DND-41 (cell line): Measurements from ENCODE around the gene PSMB1.

ENCODE experiments used
- ATAC-seq: fragments of 200-7000 bp; cut with Tn5 transposase; 3 replicates; pipeline ENCODE4 v1.9.1; 2021; ENCODE audit warnings: low read depth; ENCODE audit not compliant: insufficient read depth
- DNase-seq: peaks from one replicate; pipeline ENCODE4 v3.0.0-alpha.2; 2020
- H2AFZ ChIP-seq: 2 replicates; pipeline ENCODE4 v1.6.0; 2012; ENCODE audit warnings: low read depth, low read length
- H3K27ac ChIP-seq: 2 replicates; pipeline ENCODE4 v1.5.1; 2012; ENCODE audit warnings: low read length, inconsistent platforms
- H3K27me3 ChIP-seq: fragments of 200-600 bp; sonication (generic); 2 replicates; pipeline ENCODE4 v1.6.0; 2012; ENCODE audit warnings: low read length, mild to moderate bottlenecking, inconsistent platforms; ENCODE audit not compliant: insufficient read depth, poor library complexity
- H3K36me3 ChIP-seq: 2 replicates; pipeline ENCODE4 v1.5.1; 2012; ENCODE audit warnings: low read length, inconsistent platforms; ENCODE audit not compliant: insufficient read depth
- H3K4me1 ChIP-seq: 2 replicates; pipeline ENCODE4 v1.5.1; 2012; ENCODE audit warnings: mild to moderate bottlenecking, low read length; ENCODE audit not compliant: insufficient read depth
- H3K4me2 ChIP-seq: 2 replicates; pipeline ENCODE4 v1.6.0; 2012; ENCODE audit warnings: mild to moderate bottlenecking, moderate library complexity, low read length, inconsistent platforms; ENCODE audit not compliant: insufficient read depth
- H3K4me3 ChIP-seq, 2 experiments: fragments of 200-600 bp in 1 of 2; shearing (Covaris generic) in 1 of 2; 2 replicates each; pipeline ENCODE4 v1.5.1; 2012 to 2016; ENCODE audit warnings: inconsistent platforms in 2 of 2, low read length in 2 of 2, mild to moderate bottlenecking in 2 of 2, low read depth in 1 of 2, moderate library complexity in 1 of 2
- H3K79me2 ChIP-seq: 2 replicates; pipeline ENCODE4 v1.6.0; 2012; ENCODE audit warnings: low read length, inconsistent platforms; ENCODE audit not compliant: insufficient read depth
- H3K9ac ChIP-seq: 2 replicates; pipeline ENCODE4 v1.6.0; 2012; ENCODE audit warnings: low read depth, mild to moderate bottlenecking, inconsistent platforms, low read length, moderate library complexity
- H3K9me3 ChIP-seq: 2 replicates; pipeline ENCODE4 v1.5.1; 2012; ENCODE audit warnings: low read length, moderate library complexity, mild to moderate bottlenecking, inconsistent platforms; ENCODE audit not compliant: insufficient read depth, severe bottlenecking
- H4K20me1 ChIP-seq: 2 replicates; pipeline ENCODE4 v1.6.0; 2012; ENCODE audit warnings: low read length; ENCODE audit not compliant: insufficient read depth
- CTCF ChIP-seq: IDR thresholded peaks from 2 replicates; pipeline ENCODE4 v1.5.1; 2012; ENCODE audit warnings: borderline replicate concordance, low read length, moderate library complexity, mild to moderate bottlenecking; ENCODE audit not compliant: poor library complexity, severe bottlenecking; ENCODE audit errors: extremely low read depth
- EZH2 ChIP-seq: IDR thresholded peaks from 3 replicates; pipeline ENCODE4 v1.6.1; 2012; ENCODE audit warnings: borderline replicate concordance, low read depth, mild to moderate bottlenecking, moderate library complexity, low read length, inconsistent platforms; ENCODE audit not compliant: severe bottlenecking

The PSMB1 gene

DNA sequence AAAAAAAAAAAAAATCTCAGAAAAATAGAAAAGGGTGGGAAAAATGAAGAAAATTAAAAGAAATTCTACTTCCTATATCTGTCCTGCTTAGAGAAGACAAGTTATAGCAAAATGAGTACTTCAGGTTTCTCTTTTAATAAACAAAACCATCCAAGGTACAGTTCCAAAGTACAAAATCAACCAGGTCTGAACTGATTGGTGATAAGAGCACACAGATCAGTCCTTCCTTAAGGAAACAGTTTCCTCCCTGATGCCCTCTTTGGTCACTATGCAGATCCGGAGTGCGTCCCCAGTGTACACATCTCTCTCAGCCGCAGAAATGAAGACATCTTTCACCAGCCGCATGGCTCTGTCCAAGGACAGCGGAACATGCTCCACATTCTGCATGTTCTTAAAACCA lies 18.1 kb downstream of the PSMB1 start:
- no peaks in the 10 kb centered on the region for H3K4me1 ChIP-seq
- H3K36me3 ChIP-seq, result peaks cover 69% of the 10 kb centered on the region
- no peak overlapping the region for H3K27ac ChIP-seq
- H2AFZ ChIP-seq, result no peak overlapping the region
- DNase-seq (no peak), ATAC-seq (no peak)
- H3K27me3 ChIP-seq, result no peaks in the 10 kb centered on the region
- no peak overlapping the region for H3K4me3 ChIP-seq
- H3K9me3 ChIP-seq, result no peaks in the 10 kb centered on the region
- peaks cover 37% of the 10 kb centered on the region for H4K20me1 ChIP-seq
- peaks cover 13% of the 10 kb centered on the region for H3K79me2 ChIP-seq
- no peak overlapping the region for H3K4me2 ChIP-seq
- H3K9ac ChIP-seq, result no peak overlapping the region
- no peak for TF ChIP-seq CTCF
- no peak for TF ChIP-seq EZH2

DNA sequence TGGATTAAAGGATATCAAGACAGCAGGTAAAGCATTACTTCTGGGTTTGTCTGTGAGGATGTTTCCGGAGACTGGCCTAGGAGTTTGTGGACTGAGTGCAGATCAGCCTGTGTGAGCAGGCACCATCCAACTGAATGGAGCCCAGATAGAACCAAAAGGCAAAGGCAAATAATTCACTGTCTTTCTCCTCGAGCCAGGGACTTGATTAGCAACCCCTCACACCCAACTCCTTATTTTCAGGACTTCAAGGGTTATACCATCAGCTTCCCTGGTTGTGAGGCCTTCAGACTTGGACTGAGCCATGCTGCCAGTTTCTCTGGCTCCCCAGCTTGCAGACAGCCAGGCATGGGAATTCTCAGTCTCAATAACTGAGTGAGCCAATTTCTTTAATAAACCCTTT lies 19.3 kb downstream of the PSMB1 start:
- no peak overlapping the region for H3K9ac ChIP-seq
- peaks cover 2% of the 10 kb centered on the region for H3K79me2 ChIP-seq
- TF ChIP-seq EZH2, result no peak
- no peak for TF ChIP-seq CTCF
- H3K27ac ChIP-seq, result no peak overlapping the region
- no peak for DNase-seq
- H4K20me1 ChIP-seq, result peaks cover 36% of the 10 kb centered on the region
- H3K36me3 ChIP-seq, result peaks cover 56% of the 10 kb centered on the region
- no peak for ATAC-seq
- H3K27me3 ChIP-seq, result no peaks in the 10 kb centered on the region
- H3K4me2 ChIP-seq, result no peak overlapping the region
- H3K9me3 ChIP-seq, result no peaks in the 10 kb centered on the region
- no peaks in the 10 kb centered on the region for H3K4me1 ChIP-seq
- H3K4me3 ChIP-seq, result no peak overlapping the region
- H2AFZ ChIP-seq, result no peak overlapping the region

DNA sequence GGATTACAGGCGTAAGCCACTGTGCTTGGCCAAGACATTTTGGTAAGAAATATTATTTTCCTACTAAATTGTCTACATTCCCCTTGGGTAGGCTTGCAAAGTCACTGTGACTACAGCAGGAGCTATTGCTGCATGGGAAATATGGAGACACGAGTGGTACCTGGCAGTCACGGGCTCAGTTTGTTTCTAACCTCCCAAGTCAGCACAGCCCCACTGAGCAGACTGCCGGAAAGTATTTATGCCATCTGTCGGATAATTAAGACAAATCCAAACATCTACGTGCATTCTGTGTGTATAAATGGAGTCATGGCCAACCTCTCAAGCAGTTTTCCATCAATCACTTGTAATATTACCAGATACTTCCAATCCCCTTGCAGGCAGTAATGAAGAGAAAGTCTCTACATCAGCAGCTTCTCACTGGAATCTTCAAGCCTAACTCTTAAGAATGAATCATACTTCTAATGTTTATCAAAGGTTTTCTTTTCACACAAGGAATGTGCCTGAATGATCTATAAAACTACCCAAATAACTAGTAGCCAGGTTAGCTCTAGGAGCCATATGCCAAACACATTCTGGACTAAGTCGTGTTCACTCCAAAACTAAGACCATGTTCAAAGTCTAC lies 20.1 kb downstream of the PSMB1 start:
- Histone ChIP-seq H3K36me3 (peaks cover 48% of the 10 kb centered on the region), H2AFZ (no peak overlapping the region), H3K9ac (no peak overlapping the region), H3K79me2 (no peaks in the 10 kb centered on the region; the same call in 1 of the 2 replicates), H4K20me1 (peaks cover 36% of the 10 kb centered on the region), H3K4me3 (no peak overlapping the region), H3K27me3 (no peaks in the 10 kb centered on the region), H3K4me2 (no peak overlapping the region), H3K9me3 (no peaks in the 10 kb centered on the region), H3K4me1 (no peaks in the 10 kb centered on the region), H3K27ac (no peak overlapping the region)
- ATAC-seq (no peak), DNase-seq (no peak)
- TF ChIP-seq EZH2, result no peak
- TF ChIP-seq CTCF, result no peak
